Measurements from ENCODE around the gene CTDSP2.
A peak's percentile ranks its signal among the peaks of the same experiment; 100 is the strongest.
"Not testable (repeated sequence)": the region's sequence is repeated elsewhere in the genome, so short reads cannot be mapped to it uniquely, and the experiment has no call there.

CTDSP2 gene

DNA sequence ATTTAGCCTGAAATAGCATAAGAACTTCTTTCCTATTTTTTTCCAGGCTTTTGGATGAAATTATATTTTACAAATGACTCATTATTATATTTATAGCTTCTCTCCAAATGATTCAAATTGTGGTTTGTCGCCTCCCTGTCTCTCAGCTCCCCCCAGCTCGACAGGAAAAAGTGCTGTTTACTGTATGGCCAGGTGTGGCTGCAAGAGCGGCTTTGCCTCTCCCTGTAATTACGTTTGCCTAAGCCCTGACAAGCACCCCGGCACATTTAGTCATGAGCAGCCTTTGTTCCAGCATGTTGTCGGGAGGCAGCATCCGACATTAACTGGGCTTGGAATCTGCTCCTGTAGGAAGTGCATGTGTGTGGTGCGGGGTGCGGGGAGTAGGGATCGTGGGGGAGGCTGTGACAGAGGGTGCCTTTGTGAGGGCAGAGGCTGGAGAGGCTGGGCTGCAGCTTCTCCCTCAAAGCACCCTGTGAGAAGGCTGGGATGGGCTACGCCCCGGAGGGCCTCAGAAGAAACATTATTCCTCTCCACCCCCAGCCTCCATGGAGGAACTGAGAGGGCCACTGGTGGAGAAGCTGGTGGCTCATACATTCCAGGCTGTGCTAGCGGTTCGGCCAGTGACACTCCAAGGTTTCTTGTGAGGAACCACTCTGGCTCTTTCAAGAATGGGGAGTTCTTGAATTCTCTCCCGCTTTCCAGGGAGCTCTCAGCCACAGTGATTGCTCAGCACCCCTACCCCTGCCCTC, 42.1 kb upstream of the CTDSP2 start:
- Histone ChIP-seq H3K4me3 (ENCODE audit: low read length) (peak overlapping the region; percentile 20), H3K27me3 (ENCODE audit: control insufficient read depth, insufficient read depth, low read length) (no peaks in the 10 kb centered on the region), H3K36me3 (ENCODE audit: control insufficient read depth, insufficient read depth, low read length) (no peaks in the 10 kb centered on the region), H3K4me1 (ENCODE audit: control insufficient read depth, insufficient read depth, low read length) (peaks cover 55% of the 10 kb centered on the region), H3K9ac (ENCODE audit: low read length) (peak overlapping the region; percentile 62), H3K9me3 (ENCODE audit: control insufficient read depth, low read length) (no peaks in the 10 kb centered on the region)

DNA sequence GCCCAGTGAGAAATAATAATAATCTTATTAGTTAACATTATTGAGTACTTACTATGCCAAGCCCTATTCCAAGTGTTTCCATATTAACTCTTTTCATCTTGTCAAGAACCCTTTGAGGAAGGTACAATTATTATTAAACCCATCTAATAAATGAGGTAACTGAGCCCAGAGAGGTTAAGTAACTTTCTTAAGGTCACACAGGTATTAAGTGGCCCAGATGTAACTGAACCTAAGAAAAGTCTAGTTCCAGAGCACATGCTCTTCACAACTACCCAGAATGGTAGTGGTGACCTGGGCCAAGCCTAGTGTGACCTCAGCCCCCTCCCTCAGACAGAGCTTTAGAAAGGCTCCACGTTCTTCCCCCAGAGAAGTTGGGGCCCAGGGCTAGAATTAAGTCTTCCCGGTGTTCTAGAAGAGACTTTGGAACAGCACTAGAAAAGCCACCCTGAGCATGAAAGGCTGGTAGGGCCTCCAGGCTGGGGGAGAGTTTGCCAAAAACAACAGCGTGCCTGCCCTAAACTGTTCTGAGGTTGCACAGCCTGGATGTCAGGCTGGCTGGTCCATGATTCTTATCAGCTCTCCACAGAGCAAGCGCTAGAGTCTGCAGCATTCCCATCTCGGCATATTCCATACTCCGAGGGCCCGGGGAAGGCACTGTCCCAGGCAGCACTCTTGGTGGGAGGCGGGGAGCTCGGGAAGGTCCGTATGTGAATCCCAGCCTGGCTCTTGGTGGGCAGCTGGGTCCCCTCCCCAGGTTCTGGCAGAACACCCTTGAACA, 41.3 kb upstream of the CTDSP2 start:
- Histone ChIP-seq H3K4me3 (ENCODE audit: low read length) (no peak overlapping the region), H3K27me3 (ENCODE audit: control insufficient read depth, insufficient read depth, low read length) (no peaks in the 10 kb centered on the region), H3K9ac (ENCODE audit: low read length) (peak overlapping the region; percentile 62), H3K9me3 (ENCODE audit: control insufficient read depth, low read length) (no peaks in the 10 kb centered on the region), H3K4me1 (ENCODE audit: control insufficient read depth, insufficient read depth, low read length) (peaks cover 47% of the 10 kb centered on the region), H3K36me3 (ENCODE audit: control insufficient read depth, insufficient read depth, low read length) (no peaks in the 10 kb centered on the region)

DNA sequence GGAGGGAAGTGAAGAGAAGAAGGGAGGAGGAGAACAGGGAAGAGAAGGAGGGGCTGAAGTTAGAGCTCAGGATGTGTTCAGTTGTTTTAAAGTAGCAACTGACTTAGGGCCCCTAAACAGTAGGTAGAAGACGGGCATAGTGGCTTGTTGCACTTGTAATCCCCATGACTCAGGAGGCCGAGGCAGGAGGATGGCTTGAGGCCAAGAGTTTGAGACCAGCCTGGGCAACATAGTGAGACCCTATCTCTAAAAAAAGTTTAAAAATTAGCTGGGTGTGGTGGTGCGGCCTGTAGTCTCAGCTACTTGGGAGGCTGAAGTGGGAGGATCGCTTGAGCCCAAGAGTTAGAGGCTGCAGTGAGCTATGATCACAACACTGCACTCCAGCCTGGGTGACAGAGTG, 40.4 kb upstream of the CTDSP2 start:
- H3K4me3 ChIP-seq (ENCODE audit: low read length); H3K9ac ChIP-seq (ENCODE audit: low read length); H3K36me3 ChIP-seq (ENCODE audit: control insufficient read depth, insufficient read depth, low read length); H3K27me3 ChIP-seq (ENCODE audit: control insufficient read depth, insufficient read depth, low read length); H3K9me3 ChIP-seq (ENCODE audit: control insufficient read depth, low read length): not testable (repeated sequence)
- peaks cover 39% of the 10 kb centered on the region for H3K4me1 ChIP-seq (ENCODE audit: control insufficient read depth, insufficient read depth, low read length)

DNA sequence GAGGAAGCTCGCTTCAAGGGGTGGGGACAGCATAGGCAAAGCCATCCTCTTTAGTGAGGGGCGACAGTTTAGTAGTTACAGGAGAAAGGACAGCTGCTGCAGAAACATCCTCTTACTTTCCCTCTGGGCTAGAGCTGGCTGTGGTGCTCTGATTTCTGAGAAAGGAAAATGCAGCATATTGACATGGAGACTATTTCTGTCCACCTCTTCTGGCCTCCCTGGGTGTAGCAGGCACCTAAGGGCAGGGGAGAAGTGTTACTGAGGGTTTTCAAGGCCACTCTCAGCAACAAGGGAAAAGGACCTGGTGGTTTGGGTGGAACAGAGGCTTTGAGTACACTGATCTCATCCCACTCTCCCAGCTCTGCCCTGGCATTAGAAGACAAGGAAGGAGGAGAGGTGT, 40.0 kb upstream of the CTDSP2 start:
- H3K4me3 ChIP-seq (ENCODE audit: low read length) = no peak overlapping the region
- H3K9ac ChIP-seq (ENCODE audit: low read length) = no peak overlapping the region
- H3K27me3 ChIP-seq (ENCODE audit: control insufficient read depth, insufficient read depth, low read length) = no peaks in the 10 kb centered on the region
- peaks cover 35% of the 10 kb centered on the region for H3K4me1 ChIP-seq (ENCODE audit: control insufficient read depth, insufficient read depth, low read length)
- no peaks in the 10 kb centered on the region for H3K9me3 ChIP-seq (ENCODE audit: control insufficient read depth, low read length)
- H3K36me3 ChIP-seq (ENCODE audit: control insufficient read depth, insufficient read depth, low read length) = no peaks in the 10 kb centered on the region

DNA sequence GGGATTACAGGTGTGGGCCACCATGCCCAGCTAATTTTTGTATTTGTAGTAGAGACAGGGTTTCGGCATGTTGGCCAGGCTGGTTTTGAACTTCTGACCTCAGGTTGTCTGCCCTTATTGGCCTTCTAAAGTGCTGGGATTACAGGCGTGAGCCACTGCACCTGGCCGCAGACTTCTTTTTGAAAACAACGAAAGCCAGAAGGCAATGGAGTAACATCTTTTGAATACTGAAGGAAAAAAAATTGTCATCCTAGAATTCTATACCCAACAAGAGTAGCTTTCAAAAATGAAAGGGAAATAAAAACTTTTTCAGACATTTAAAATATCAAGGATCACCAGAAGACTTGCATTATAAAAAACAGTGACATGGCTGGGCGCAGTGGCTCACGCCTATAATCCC, 38.7 kb upstream of the CTDSP2 start:
- Histone ChIP-seq H3K36me3 (ENCODE audit: control insufficient read depth, insufficient read depth, low read length) (no peaks in the 10 kb centered on the region), H3K9me3 (ENCODE audit: control insufficient read depth, low read length) (no peaks in the 10 kb centered on the region), H3K27me3 (ENCODE audit: control insufficient read depth, insufficient read depth, low read length) (no peaks in the 10 kb centered on the region), H3K9ac (ENCODE audit: low read length) (no peak overlapping the region), H3K4me3 (ENCODE audit: low read length) (no peak overlapping the region), H3K4me1 (ENCODE audit: control insufficient read depth, insufficient read depth, low read length) (peaks cover 31% of the 10 kb centered on the region)

DNA sequence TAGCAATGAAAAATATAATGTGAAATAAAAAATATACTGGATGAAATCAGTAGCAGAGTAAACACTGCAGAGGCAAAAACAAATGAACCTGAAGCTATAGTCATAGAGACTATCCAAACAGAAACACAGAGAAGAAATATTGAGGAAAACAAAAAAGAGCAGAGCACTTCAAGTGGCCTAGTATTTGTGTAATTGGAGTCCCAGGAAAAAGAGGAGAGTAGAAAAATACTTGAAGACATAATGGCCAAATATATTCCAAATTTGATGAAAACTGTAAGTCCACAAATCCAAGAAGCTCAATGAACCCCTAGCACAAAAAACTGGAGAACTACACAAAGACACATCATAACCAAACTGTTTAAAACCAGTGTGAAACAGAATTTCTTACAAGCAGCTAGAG, 37.2 kb upstream of the CTDSP2 start:
- H3K27me3 ChIP-seq (ENCODE audit: control insufficient read depth, insufficient read depth, low read length) = no peaks in the 10 kb centered on the region
- no peak overlapping the region for H3K9ac ChIP-seq (ENCODE audit: low read length)
- H3K4me1 ChIP-seq (ENCODE audit: control insufficient read depth, insufficient read depth, low read length) = peaks cover 16% of the 10 kb centered on the region
- H3K4me3 ChIP-seq (ENCODE audit: low read length) = no peak overlapping the region
- H3K9me3 ChIP-seq (ENCODE audit: control insufficient read depth, low read length) = no peaks in the 10 kb centered on the region
- H3K36me3 ChIP-seq (ENCODE audit: control insufficient read depth, insufficient read depth, low read length) = no peaks in the 10 kb centered on the region

DNA sequence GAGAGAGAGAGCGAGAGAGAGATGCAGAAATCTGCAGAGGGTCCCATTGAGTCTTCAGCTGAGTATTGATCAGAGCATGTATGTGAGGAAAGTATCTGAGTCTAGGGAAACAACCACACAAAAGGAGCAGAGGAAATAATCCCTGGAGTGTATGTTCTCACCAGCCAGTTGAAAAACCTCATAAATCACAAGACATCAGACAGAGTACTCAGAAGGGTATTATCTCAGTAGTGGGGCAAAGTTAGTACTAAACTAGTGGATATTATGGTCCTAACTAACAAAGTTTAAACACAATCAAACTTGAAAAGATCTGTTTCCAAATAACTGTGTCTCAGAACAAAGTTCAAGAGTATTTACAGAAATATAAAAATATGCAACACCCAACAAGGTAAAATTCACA, 36.5 kb upstream of the CTDSP2 start:
- Histone ChIP-seq H3K4me3 (ENCODE audit: low read length) (no peak overlapping the region), H3K9me3 (ENCODE audit: control insufficient read depth, low read length) (no peaks in the 10 kb centered on the region), H3K4me1 (ENCODE audit: control insufficient read depth, insufficient read depth, low read length) (peaks cover 9% of the 10 kb centered on the region), H3K36me3 (ENCODE audit: control insufficient read depth, insufficient read depth, low read length) (no peaks in the 10 kb centered on the region), H3K27me3 (ENCODE audit: control insufficient read depth, insufficient read depth, low read length) (no peaks in the 10 kb centered on the region), H3K9ac (ENCODE audit: low read length) (no peak overlapping the region)

DNA sequence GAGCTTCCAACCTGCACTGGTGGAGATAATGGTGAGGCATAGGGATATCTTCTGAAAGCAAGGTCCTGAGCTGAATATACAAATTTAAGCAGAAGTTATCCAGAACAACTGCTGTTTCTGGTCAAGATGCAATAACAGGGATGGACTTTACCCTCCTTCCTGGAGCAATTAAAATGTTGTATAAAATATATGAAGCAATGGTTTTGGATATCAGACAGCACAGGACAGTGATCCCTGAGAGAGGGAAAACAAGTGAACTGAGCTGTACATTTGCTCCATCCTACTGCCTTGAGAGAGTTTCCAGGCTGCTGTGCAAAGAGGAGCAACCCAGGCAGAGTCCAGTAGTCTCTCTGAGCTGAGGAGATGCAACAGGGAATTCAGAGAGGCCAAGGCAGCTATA, 36.0 kb upstream of the CTDSP2 start:
- Histone ChIP-seq H3K4me1 (ENCODE audit: control insufficient read depth, insufficient read depth, low read length) (peaks cover 5% of the 10 kb centered on the region), H3K9me3 (ENCODE audit: control insufficient read depth, low read length) (no peaks in the 10 kb centered on the region), H3K27me3 (ENCODE audit: control insufficient read depth, insufficient read depth, low read length) (no peaks in the 10 kb centered on the region), H3K9ac (ENCODE audit: low read length) (no peak overlapping the region), H3K36me3 (ENCODE audit: control insufficient read depth, insufficient read depth, low read length) (no peaks in the 10 kb centered on the region), H3K4me3 (ENCODE audit: low read length) (no peak overlapping the region)

DNA sequence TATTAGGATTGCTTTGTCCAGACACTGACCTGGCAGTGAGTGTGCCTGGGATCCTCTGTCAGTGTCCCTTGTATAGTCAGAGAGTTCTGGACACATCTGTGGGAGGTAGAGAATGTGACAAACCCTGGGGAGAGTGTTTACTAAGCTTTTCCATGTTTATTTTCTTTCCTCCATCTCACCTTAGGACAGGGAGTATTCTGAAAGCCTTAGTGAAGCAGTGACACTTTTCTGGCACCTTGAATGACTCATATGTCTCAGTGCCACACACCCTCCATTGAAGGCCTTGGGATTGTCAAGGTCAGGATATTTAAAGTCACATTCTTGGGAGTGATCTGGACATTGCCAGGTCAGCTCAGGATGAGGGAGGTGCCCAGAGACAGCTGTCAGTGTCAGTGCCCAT, 34.9 kb upstream of the CTDSP2 start:
- H3K36me3 ChIP-seq (ENCODE audit: control insufficient read depth, insufficient read depth, low read length) = no peaks in the 10 kb centered on the region
- H3K9me3 ChIP-seq (ENCODE audit: control insufficient read depth, low read length) = no peaks in the 10 kb centered on the region
- H3K4me3 ChIP-seq (ENCODE audit: low read length) = no peak overlapping the region
- no peaks in the 10 kb centered on the region for H3K27me3 ChIP-seq (ENCODE audit: control insufficient read depth, insufficient read depth, low read length)
- H3K9ac ChIP-seq (ENCODE audit: low read length) = no peak overlapping the region
- H3K4me1 ChIP-seq (ENCODE audit: control insufficient read depth, insufficient read depth, low read length) = peaks cover 3% of the 10 kb centered on the region

DNA sequence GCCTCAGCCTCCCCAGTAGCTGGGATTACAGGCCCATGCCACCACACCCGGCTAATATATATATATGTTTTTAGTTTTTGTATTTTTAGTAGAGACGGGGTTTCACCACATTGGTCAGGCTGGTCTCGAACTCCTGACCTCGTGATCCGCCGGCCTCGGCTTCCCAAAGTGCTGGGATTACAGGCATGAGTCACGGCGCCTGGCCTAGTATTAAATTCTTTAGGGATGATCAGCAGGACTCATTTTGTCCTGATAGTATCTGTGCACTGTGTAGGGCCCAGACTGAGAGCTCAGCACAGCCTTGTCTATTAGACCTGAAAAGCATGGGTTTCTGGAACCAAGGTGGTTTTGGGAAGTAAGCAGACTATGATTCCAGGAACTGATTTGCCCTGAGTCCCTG, 34.5 kb upstream of the CTDSP2 start:
- H3K36me3 ChIP-seq (ENCODE audit: control insufficient read depth, insufficient read depth, low read length); H3K9me3 ChIP-seq (ENCODE audit: control insufficient read depth, low read length); H3K9ac ChIP-seq (ENCODE audit: low read length); H3K4me3 ChIP-seq (ENCODE audit: low read length); H3K27me3 ChIP-seq (ENCODE audit: control insufficient read depth, insufficient read depth, low read length); H3K4me1 ChIP-seq (ENCODE audit: control insufficient read depth, insufficient read depth, low read length): not testable (repeated sequence)

DNA sequence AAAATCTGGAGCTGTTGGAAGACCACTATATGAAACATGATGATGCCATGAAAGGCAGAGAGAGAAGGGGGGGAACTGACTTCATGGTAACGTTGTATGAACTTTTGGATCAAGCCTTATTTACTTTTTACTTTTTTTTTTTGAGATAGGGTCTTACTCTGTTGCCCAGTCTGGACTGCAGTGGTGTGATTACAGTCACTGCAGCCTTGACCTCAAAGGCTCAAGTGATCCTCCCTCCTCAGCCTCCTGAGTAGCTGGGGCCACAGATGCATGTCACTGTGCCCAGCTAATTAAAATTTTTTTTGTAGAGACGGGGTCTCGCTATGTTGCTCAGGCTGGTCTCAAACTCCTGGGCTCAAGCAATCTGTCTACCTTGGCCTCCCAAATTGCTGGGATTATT, 31.3 kb upstream of the CTDSP2 start:
- Histone ChIP-seq H3K36me3 (ENCODE audit: control insufficient read depth, insufficient read depth, low read length) (no peaks in the 10 kb centered on the region), H3K9ac (ENCODE audit: low read length) (no peak overlapping the region), H3K27me3 (ENCODE audit: control insufficient read depth, insufficient read depth, low read length) (no peaks in the 10 kb centered on the region), H3K4me3 (ENCODE audit: low read length) (no peak overlapping the region), H3K4me1 (ENCODE audit: control insufficient read depth, insufficient read depth, low read length) (peaks cover 9% of the 10 kb centered on the region), H3K9me3 (ENCODE audit: control insufficient read depth, low read length) (no peaks in the 10 kb centered on the region)

DNA sequence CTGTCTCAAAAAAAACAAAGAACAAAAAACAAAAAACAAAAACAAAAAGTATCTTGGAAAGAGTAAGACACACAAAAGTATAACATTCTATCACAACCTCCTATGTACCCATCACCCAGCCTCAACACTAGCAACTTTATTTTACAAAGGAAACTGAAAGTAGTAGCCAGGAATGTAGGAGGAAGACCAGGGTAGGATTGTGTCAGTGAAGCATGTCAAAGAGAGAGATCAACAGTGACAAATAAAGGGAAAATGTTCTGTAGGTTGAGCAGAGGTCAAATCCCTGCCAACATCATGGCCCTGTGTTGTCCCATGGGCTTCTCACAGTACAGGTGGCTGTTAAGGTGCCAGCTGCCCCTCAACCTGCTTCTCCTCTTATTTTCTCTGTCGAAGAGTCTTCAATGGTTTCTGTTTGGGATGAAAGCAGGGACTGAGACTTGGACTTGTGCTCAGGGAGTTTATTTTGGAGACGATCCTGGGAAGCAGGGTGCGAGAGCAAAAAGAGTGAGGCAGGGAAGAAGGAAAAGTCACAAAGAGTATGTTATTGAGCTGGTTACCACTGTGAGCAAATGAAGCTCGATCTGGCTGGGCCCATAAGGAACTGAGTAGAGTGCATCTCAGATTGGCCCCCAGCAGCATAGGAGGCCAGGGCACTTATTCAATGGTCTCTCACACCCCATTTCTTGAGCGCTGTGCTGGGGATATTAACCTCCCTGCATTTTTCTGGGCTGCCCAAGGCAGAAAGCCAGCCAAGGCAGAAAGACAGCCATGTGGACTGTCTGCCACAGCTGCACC, 29.4 kb upstream of the CTDSP2 start:
- Histone ChIP-seq H3K4me3 (ENCODE audit: low read length) (no peak overlapping the region), H3K4me1 (ENCODE audit: control insufficient read depth, insufficient read depth, low read length) (peaks cover 6% of the 10 kb centered on the region), H3K36me3 (ENCODE audit: control insufficient read depth, insufficient read depth, low read length) (no peaks in the 10 kb centered on the region), H3K27me3 (ENCODE audit: control insufficient read depth, insufficient read depth, low read length) (no peaks in the 10 kb centered on the region), H3K9ac (ENCODE audit: low read length) (no peak overlapping the region), H3K9me3 (ENCODE audit: control insufficient read depth, low read length) (no peaks in the 10 kb centered on the region)

Data from mucosa of stomach (tissue), 1 donor.